Skin of body (tissue), 2 donors: ENCODE results near the gene C1QBP. TPM values are rescaled to one million over a fixed set of nuclear protein-coding genes. Genes with fewer than 3 reads are reported as not detected.
"Not testable (repeated sequence)": the region's sequence is repeated elsewhere in the genome, so short reads cannot be mapped to it uniquely, and the experiment has no call there.

Experiments
- DNase-seq: peaks from one replicate; lab custom pipeline; 2025; lab: John Stamatoyannopoulos, UW
- total RNA-seq: library from RNA; depleted of rRNA; stranded (reverse); fragments of >200 nt; gene quantifications from one replicate; pipeline ENCODE4 v1.2.3, GENCODE V29; 2014

C1QBP gene
- total RNA-seq, 1 donor from 2014 or later = 82.8 TPM

- DNase-seq = no peak
Observed at GRCh38 chr17:5431949-5432556, 6.9 kb downstream of the C1QBP start.

- not testable (repeated sequence) for DNase-seq
Observed at GRCh38 chr17:5431234-5431633, 7.7 kb downstream of the C1QBP start.

- no peak for DNase-seq
Observed at GRCh38 chr17:5430413-5430999, 8.4 kb downstream of the C1QBP start.

DNA sequence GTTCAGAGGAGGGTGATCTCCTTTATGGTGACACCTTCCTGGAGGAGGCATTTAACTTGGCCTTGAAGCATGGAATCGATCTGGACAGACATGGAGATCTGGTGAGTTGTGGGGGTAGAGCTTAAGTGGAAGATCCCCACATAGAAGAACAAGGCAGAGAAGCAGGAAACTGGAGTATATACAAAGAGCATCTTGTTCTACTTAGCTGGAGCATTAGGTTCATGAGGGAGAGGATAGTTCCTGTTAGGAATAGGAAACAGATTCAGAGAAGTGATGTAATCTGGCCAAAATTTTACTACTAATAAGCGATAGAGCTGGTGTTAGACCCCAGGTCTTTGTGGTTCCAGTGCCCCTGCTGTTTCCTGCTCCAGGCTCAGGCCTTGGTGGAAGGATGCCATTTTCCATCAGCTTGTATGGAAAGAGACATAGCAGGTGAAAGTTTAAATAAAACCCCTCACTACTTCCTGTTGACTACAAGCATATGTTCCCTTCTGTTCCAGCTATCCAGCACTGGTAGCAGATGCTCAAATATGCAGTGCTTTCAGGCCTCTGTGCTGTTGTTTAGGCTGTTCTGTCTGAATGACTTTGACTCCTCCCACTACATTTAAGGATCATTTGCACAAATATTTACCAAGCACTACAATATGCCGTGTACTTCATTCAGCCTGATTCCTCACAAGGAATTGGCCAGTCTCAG lies 9.6 kb downstream of the C1QBP start:
- DNase-seq = peak; percentile 24

GRCh38 chr17:5425826-5426225 lies 13.1 kb downstream of the C1QBP start:
- no peak for DNase-seq

DNA sequence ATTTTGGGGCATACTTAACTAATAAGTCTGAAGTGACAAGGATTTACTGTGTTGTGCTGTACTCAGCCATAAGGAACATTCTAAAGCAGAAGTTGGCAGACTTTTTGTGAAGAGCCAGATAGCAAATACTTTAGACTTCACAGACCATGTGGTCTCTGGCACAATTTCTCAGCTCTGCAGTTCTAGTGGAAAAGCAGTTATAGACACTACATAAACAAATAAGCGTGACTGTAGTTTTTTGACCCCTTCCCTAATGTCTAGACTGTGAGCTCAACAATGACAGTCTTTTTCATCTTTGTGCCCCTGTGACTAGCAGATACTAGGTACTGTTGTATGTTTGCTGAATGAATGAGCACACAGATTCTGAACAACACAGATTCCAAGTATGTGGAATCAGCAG lies 14.0 kb downstream of the C1QBP start:
- DNase-seq = no peak

DNA sequence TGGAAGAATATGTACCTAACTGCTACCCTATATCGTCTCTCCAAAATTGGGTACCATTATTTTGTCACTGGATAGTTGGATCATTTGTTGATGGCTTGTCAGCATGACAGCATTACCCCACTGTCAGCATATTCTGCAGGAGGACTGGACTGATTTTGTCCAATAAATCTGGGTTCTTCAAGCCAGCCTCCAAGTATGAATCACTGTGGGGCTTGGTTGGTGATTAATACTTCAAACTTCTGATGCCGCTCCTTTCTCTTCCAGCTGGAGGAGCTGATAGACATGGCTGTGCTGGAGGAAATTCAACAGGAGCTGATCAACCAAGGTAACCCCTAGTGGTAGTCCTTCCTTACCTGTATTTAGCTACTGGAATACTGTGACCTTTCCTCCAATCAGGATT lies 16.4 kb downstream of the C1QBP start:
- DNase-seq = no peak

DNA sequence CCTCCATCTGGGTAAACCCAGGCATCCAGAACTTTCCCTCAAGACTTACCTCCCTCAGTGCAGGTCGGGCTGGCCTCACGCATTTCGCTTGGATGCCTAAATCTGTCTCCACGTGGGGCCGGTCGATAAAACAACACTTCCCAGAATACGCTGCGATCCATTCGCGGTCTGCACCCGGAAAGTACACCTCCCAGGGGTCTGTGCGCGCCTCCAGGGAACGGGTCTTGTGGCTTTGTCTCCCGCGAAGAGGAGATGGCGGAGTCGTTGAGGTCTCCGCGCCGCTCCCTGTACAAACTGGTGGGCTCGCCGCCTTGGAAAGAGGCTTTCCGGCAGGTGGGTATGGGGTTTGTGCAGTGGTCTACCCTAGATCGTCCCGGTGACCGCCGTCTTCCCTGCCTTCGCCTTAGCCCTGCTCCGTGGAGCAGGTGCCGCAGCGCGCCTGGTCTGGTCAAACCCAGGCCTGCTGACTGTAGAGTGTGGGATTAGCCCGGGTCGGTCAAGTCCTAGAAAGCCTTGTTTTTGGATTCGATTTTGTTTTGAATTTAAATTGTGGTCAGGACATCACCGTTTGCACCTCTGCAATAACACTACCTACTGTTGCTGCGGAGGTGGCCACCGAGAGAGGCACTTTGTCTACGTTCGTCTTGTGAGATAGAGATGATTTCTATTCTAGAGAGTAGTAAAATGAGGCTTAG lies 18.8 kb downstream of the C1QBP start, which contains the start of gene RPAIN:
Gene RPAIN (plus strand): TSS at position 224 of the 695 bp plus-strand sequence. CDS start 29 bp downstream, at position 253.
- peak; percentile 96 for DNase-seq

DNA sequence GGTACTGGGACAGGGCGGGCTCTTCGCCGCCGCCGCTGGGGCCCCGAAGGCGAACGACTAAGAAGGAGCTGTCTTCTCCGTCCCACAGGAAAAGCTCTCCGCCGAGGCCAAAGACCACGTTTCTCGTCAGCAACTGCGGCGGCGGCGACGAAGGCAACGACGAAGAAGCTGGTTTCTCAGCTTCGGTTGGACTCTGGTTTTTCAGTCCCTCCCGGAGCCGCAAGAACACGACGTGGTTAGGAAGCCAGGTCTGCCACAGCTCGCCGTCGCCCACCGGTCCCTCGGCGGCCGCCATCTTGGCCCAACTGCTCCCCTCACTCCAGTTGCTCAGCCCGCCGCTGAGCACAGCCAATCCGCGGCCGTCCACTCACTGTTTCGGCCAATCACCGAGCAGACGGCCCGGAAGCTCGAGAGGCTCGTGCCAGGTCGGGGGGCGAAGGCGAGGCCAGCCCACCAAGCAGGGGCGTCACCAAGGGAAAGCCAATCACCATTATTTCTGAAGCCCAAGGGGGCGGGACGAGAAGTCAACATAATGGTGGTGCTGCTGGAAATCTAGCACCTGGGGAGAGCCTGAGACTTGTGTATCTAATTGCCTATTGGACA lies 19.5 kb downstream of the C1QBP start, which contains the start of gene NUP88:
Gene NUP88 (minus strand): TSS at position 307 of the 603 bp plus-strand sequence. CDS start 12 bp downstream, at position 295.
- DNase-seq = peak; percentile 96

DNA sequence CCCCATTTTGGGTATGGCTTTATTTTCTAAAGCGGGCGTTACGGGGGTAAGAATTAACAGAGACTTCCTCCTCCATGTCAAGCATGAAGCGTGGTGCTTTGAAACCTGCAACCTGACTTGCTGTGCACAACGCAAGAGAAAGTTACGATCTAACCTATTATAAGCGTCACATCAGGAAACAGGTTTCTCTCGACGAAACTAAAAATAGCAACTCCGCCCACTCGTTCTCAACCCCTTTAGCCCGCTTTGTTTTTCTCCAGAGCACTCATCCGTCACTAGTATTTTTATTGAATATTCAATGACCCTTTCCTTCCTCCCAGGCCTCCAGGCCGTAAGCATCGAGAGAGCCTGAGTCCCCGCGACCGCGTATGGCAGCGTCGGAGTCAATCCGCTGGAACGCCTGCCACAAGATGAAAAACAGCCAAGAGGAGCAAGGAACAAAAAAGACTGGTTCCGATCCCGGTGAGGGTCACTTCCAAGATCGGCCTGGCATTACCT lies 20.0 kb downstream of the C1QBP start:
- no peak for DNase-seq

- no peak for DNase-seq
Observed at GRCh38 chr17:5416901-5417300, 22.1 kb downstream of the C1QBP start.

DNA sequence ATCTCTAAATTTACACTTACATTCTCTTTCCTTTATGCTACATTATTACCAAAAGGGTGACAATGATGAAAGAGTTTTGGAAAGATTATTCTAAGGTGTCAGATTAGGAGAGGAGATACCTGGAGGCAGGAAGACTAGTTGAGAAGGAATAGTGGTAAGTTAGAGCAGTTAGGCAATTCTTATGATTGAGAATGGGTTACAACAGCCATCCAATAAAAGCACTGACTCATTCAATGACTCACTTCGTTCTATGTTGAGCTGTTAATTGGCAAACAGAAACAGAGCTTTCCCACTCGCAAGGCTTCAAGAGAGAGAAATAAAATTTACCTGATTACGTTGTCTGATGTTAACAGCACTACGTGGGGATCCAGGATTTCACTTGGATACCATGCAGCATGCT lies 25.3 kb downstream of the C1QBP start:
- DNase-seq = no peak

- DNase-seq = no peak
Observed at GRCh38 chr17:5410594-5411272, 28.2 kb downstream of the C1QBP start.

DNA sequence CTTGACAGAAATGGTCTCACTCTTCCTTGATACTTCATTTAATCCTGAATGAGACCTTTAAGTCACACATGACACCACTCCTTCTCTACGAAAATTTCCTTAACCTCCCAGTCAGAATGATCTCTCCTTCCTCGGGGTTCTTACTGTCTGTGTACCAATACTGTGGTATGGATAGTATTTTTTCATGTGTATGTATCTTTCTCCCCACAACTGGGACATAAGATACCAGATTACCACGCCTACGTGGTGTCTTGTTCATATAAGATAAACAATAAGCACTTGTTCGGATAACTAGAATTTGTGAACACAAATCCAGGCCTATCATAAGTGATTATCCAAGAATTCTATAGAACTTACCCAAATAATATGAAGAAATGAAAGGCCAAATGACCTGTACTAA lies 30.8 kb downstream of the C1QBP start:
- no peak for DNase-seq

GRCh38 chr17:5405400-5405799 lies 33.6 kb downstream of the C1QBP start:
- no peak for DNase-seq

- no peak for DNase-seq
Observed at GRCh38 chr17:5399767-5400166, 39.2 kb downstream of the C1QBP start.

DNA sequence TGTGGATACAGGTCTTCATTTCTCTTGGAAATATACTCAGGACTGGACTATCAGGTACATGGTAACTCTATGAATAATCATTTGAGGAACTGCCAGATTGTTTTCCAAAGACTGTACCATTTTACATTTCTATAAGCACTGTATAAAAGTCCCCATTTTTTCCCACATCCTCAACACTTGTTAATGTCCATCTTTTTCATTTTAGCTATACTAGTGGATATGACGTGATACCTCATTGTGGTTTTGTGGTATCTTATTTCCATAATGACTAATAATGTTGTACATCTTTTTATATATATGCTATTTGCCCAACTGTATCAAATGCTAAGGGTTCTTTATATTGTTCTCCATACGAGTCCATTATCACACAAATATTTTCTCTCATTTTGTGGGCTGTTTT lies 42.3 kb downstream of the C1QBP start:
- DNase-seq = no peak

DNA sequence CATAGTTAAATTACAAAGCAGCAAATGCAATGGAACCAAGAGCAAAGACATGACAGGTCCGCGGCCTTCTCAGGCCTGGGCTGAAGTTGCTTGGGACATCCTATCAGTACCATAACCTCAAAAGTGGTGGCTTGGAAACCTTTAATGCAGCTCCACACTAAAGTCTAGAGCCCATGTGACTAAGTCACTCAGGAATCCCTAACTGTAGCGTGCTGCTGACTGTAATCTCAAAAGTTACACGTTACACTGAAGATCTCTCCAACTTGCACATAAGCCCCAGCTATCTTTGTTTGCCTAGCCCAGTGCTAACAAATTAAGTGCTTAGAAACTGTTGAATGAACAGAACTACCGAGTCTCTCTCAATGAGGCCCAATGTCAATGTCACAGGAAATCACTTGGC lies 47.3 kb downstream of the C1QBP start:
- no peak for DNase-seq
